PC-3 (cell line): ENCODE measurements around the gene SRGAP3. TPM values are rescaled to one million over a fixed set of nuclear protein-coding genes. Genes with fewer than 3 reads are reported as not detected.

Experiments
- ATAC-seq: fragments of 200-7000 bp; cut with Tn5 transposase; 2 replicates; pipeline ENCODE4 v1.9.1; 2020; ENCODE audit warnings: mild to moderate bottlenecking, moderate library complexity
- BruUV-seq: library from RNA; stranded (reverse); fragments of 400-500 nt; replicated peaks from 2 replicates; lab custom pipeline; 2021; lab: Mats Ljungman, UMichigan
- CTCF ChIA-PET: fragments of 300-600 bp; sonication (Branson Sonifier 250); formaldehyde crosslinking; loops from one replicate; lab custom pipeline; 2022; ENCODE audit warnings: antibody characterized with exemption; lab: Charles Lee
- POLR2A ChIA-PET: fragments of 300-600 bp; sonication (Branson Sonifier 250); formaldehyde crosslinking; loops from one replicate; lab custom pipeline; 2022; ENCODE audit warnings: antibody characterized with exemption; ENCODE audit not compliant: unreplicated experiment; lab: Charles Lee
- DNase-seq: peaks from one replicate; pipeline ENCODE4 v3.0.0-alpha.2; 2015
- H2AFZ ChIP-seq: fragments of 300-600 bp; sonication (generic); 2 replicates; pipeline ENCODE4 v1.6.0; 2016; ENCODE audit warnings: antibody characterized with exemption, low read length
- H3F3A ChIP-seq: fragments of 300-600 bp; sonication (generic); one replicate; pipeline ENCODE4 v1.6.0; 2017; ENCODE audit warnings: antibody characterized with exemption, low read length, control low read depth, mild to moderate bottlenecking; ENCODE audit not compliant: unreplicated experiment
- H3K27ac ChIP-seq: fragments of 300-600 bp; sonication (generic); 2 replicates; pipeline ENCODE4 v1.5.1; 2016; ENCODE audit warnings: mild to moderate bottlenecking, low read length
- H3K27me3 ChIP-seq: fragments of 300-600 bp; sonication (generic); 2 replicates; pipeline ENCODE4 v1.6.1; 2016; ENCODE audit warnings: low read length, mixed read lengths
- H3K36me3 ChIP-seq: fragments of 300-600 bp; sonication (generic); 2 replicates; pipeline ENCODE4 v1.6.1; 2016; ENCODE audit warnings: low read depth, mixed run types, low read length, mixed read lengths
- H3K4me1 ChIP-seq: fragments of 300-600 bp; sonication (generic); 2 replicates; pipeline ENCODE4 v1.5.1; 2016; ENCODE audit warnings: low read length; ENCODE audit not compliant: insufficient read depth
- H3K4me2 ChIP-seq: fragments of 300-600 bp; sonication (generic); 2 replicates; pipeline ENCODE4 v1.6.0; 2016; ENCODE audit warnings: low read length
- H3K4me3 ChIP-seq: fragments of 300-600 bp; sonication (generic); 2 replicates; pipeline ENCODE4 v1.5.1; 2016; ENCODE audit warnings: mild to moderate bottlenecking, low read length, mixed read lengths
- H3K79me2 ChIP-seq: fragments of 300-600 bp; sonication (generic); 2 replicates; pipeline ENCODE4 v1.6.1; 2017; ENCODE audit warnings: low read length, mixed read lengths
- H3K9ac ChIP-seq: fragments of 300-600 bp; sonication (generic); 2 replicates; pipeline ENCODE4 v1.6.0; 2016; ENCODE audit warnings: mild to moderate bottlenecking, low read length
- H3K9me2 ChIP-seq: fragments of 300-600 bp; sonication (generic); replicated peaks from 2 replicates; pipeline ENCODE4 v1.6.1; 2016; ENCODE audit warnings: mixed run types, low read length, mixed read lengths
- H3K9me3 ChIP-seq: fragments of 300-600 bp; sonication (generic); 2 replicates; pipeline ENCODE4 v1.6.1; 2016; ENCODE audit warnings: low read length, mixed read lengths
- H4K20me1 ChIP-seq: fragments of 300-600 bp; sonication (generic); 2 replicates; pipeline ENCODE4 v1.6.1; 2016; ENCODE audit warnings: low read length, mixed read lengths
- CTCF ChIP-seq: fragments of 300-600 bp; sonication (generic); conservative IDR thresholded peaks from 2 replicates; pipeline ENCODE4 v1.5.1; 2017; ENCODE audit warnings: antibody characterized with exemption, low read depth, mild to moderate bottlenecking, low read length
- EZH2 ChIP-seq: fragments of 300-600 bp; sonication (generic); IDR thresholded peaks from one replicate; pipeline ENCODE4 v1.6.1; 2017; ENCODE audit warnings: antibody characterized with exemption, mild to moderate bottlenecking, low read length; ENCODE audit not compliant: unreplicated experiment
- EZH2phosphoT487 ChIP-seq: fragments of 300-600 bp; sonication (generic); IDR thresholded peaks from 2 replicates; pipeline ENCODE4 v1.6.1; 2018; ENCODE audit warnings: mild to moderate bottlenecking, antibody characterized with exemption, low read length, borderline replicate concordance
- intact Hi-C: fragments of 100-400 bp; cut with micrococcal nuclease; formaldehyde crosslinking; loops from 2 replicates; pipeline ENCODE4 v1.9.0; 2023
- total RNA-seq: library from RNA; depleted of rRNA; stranded (reverse); fragments of >200 nt; gene quantifications from 2 replicates; pipeline ENCODE4 v1.2.3, GENCODE V29; 2014

SRGAP3 gene
- total RNA-seq, 1 experiment from 2014 or later, result 7.5 TPM

GRCh38 chr3:9111417-9111816, 138.0 kb downstream of the SRGAP3 start:
- POLR2A ChIA-PET, result no interaction called here

GRCh38 chr3:9110802-9111201, 138.6 kb downstream of the SRGAP3 start:
- Histone ChIP-seq H3K9me2 (no peaks in the 10 kb centered on the region), H3K79me2 (no peaks in the 10 kb centered on the region), H3K27me3 (no peaks in the 10 kb centered on the region), H3K4me2 (no peak overlapping the region), H3K4me1 (no peaks in the 10 kb centered on the region), H4K20me1 (no peaks in the 10 kb centered on the region), H3K36me3 (no peaks in the 10 kb centered on the region), H3K9me3 (no peaks in the 10 kb centered on the region), H3F3A (no peaks in the 10 kb centered on the region), H3K4me3 (no peak overlapping the region), H2AFZ (no peak overlapping the region), H3K9ac (no peak overlapping the region), H3K27ac (no peak overlapping the region)
- no TSS peak for BruUV-seq
- CTCF ChIA-PET, result no interaction called here
- no peak for DNase-seq
- ATAC-seq, result no peak
- POLR2A ChIA-PET, result no interaction called here
- TF ChIP-seq CTCF (no peak), EZH2 (no peak), EZH2phosphoT487 (no peak)
- intact Hi-C loops, result no loop called here

More at GRCh38 chr3:9111417-9111816, 138.0 kb downstream of the SRGAP3 start:
- Histone ChIP-seq H3K4me2 (no peak overlapping the region), H3K9me3 (no peaks in the 10 kb centered on the region), H3K79me2 (no peaks in the 10 kb centered on the region), H4K20me1 (no peaks in the 10 kb centered on the region), H2AFZ (no peak overlapping the region), H3K4me1 (no peaks in the 10 kb centered on the region), H3K36me3 (no peaks in the 10 kb centered on the region), H3K9me2 (no peaks in the 10 kb centered on the region), H3K27ac (no peak overlapping the region), H3K27me3 (no peaks in the 10 kb centered on the region), H3F3A (no peaks in the 10 kb centered on the region), H3K9ac (no peak overlapping the region), H3K4me3 (no peak overlapping the region)
- no peak for ATAC-seq
- BruUV-seq, result no TSS peak
- DNase-seq, result no peak
- TF ChIP-seq CTCF (peak; percentile 39), EZH2 (no peak)
- CTCF ChIA-PET, result interaction anchor here (0.6 kb wide), 1 partner anchor 760 kb away, joined by 13 read pairs; no protein-coding TSS in a partner anchor
- intact Hi-C loops, result no loop called here

GRCh38 chr3:9110316-9110715, 139.1 kb downstream of the SRGAP3 start:
- TF ChIP-seq CTCF (no peak), EZH2phosphoT487 (no peak), EZH2 (no peak)
- H4K20me1 ChIP-seq, result no peaks in the 10 kb centered on the region
- no peak for DNase-seq
- no peak for ATAC-seq
- no peaks in the 10 kb centered on the region for H3K9me2 ChIP-seq
- H3K4me1 ChIP-seq, result no peaks in the 10 kb centered on the region
- ChIA-PET POLR2A (no interaction called here), CTCF (no interaction called here)
- H3F3A ChIP-seq, result no peaks in the 10 kb centered on the region
- H3K4me2 ChIP-seq, result no peak overlapping the region
- no peak overlapping the region for H3K4me3 ChIP-seq
- no peaks in the 10 kb centered on the region for H3K27me3 ChIP-seq
- H3K9me3 ChIP-seq, result no peaks in the 10 kb centered on the region
- no peak overlapping the region for H3K27ac ChIP-seq
- H3K9ac ChIP-seq, result no peak overlapping the region
- no peaks in the 10 kb centered on the region for H3K36me3 ChIP-seq
- no peak overlapping the region for H2AFZ ChIP-seq
- intact Hi-C loops, result no loop called here
- no peaks in the 10 kb centered on the region for H3K79me2 ChIP-seq
- BruUV-seq, result no TSS peak
